Mammary epithelial cell (primary cell): ENCODE results near the gene QSOX2.

Experiments
- CTCF ChIP-seq, 2 donors: IDR thresholded peaks in 1 of 2; conservative IDR thresholded peaks in 1 of 2; 2 replicates each; pipeline ENCODE4 v1.5.1; 2011 to 2012; ENCODE audit warnings: inconsistent platforms in 2 of 2, low read length in 2 of 2, mild to moderate bottlenecking in 2 of 2, control low read depth in 1 of 2, low read depth in 1 of 2; ENCODE audit not compliant: insufficient read depth in 1 of 2; ENCODE audit errors: extremely low read depth in 1 of 2
- EZH2 ChIP-seq: IDR thresholded peaks from 2 replicates; pipeline ENCODE4 v1.6.1; 2012; ENCODE audit warnings: low read length, inconsistent platforms, borderline replicate concordance

GRCh38 chr9:136191099-136191959 is 54.3 kb downstream of the QSOX2 start:
- no peak for TF ChIP-seq CTCF (conservative IDR thresholded peaks at IDR 0.05 in 1 of 2, IDR thresholded peaks at IDR 0.05 in 1 of 2; ENCODE audit: extremely low read depth in 1 of 2, insufficient read depth in 1 of 2, low read depth in 1 of 2, low read length in 2 of 2)
- TF ChIP-seq EZH2, result no peak
